ENCODE data around the gene SCD5.

The SCD5 gene

GRCh38 chr4:82739287-82740190 lies 59.1 kb downstream of the SCD5 start:
- Histone ChIP-seq H3K79me2 (ENCODE audit: insufficient read depth, low read depth) (no peaks in the 10 kb centered on the region), H3K9ac (no peak overlapping the region), H3K4me2 (no peak overlapping the region), H3K36me3 (ENCODE audit: insufficient read depth) (no peaks in the 10 kb centered on the region), H4K20me1 (ENCODE audit: insufficient read depth) (no peaks in the 10 kb centered on the region), H3K4me3 (IDR thresholded peaks at IDR 0.05; ENCODE audit: insufficient read depth, low read depth, low read length) (no peak overlapping the region), H3K27ac (no peak overlapping the region), H2AFZ (ENCODE audit: low read depth) (no peak overlapping the region), H3K4me1 (ENCODE audit: low read depth, poor library complexity, severe bottlenecking) (no peaks in the 10 kb centered on the region), H3K27me3 (ENCODE audit: insufficient read depth, low read depth) (no peaks in the 10 kb centered on the region)
- TF ChIP-seq CTCF (conservative IDR thresholded peaks at IDR 0.05; ENCODE audit: low read depth, low read length), result 0 out of 2 replicates have a peak, but pooled peaks have one; percentile 24

- Histone ChIP-seq H3K36me3 (ENCODE audit: insufficient read depth) (no peaks in the 10 kb centered on the region), H2AFZ (ENCODE audit: low read depth) (no peak overlapping the region), H3K4me2 (no peak overlapping the region), H3K27ac (no peak overlapping the region), H3K79me2 (ENCODE audit: insufficient read depth, low read depth) (no peaks in the 10 kb centered on the region), H3K9ac (no peak overlapping the region), H3K27me3 (ENCODE audit: insufficient read depth, low read depth) (no peaks in the 10 kb centered on the region), H3K4me1 (ENCODE audit: low read depth, poor library complexity, severe bottlenecking) (no peaks in the 10 kb centered on the region), H3K4me3 (IDR thresholded peaks at IDR 0.05; ENCODE audit: insufficient read depth, low read depth, low read length) (no peak overlapping the region), H4K20me1 (ENCODE audit: insufficient read depth) (no peaks in the 10 kb centered on the region)
- no peak for TF ChIP-seq CTCF (conservative IDR thresholded peaks at IDR 0.05; ENCODE audit: low read depth, low read length)
Measured at GRCh38 chr4:82737354-82737753, 61.2 kb downstream of the SCD5 start.

GRCh38 chr4:82733636-82734035 lies 65.0 kb downstream of the SCD5 start:
- H3K27me3 ChIP-seq (ENCODE audit: insufficient read depth, low read depth), result no peaks in the 10 kb centered on the region
- H2AFZ ChIP-seq (ENCODE audit: low read depth), result no peak overlapping the region
- no peak for TF ChIP-seq CTCF (conservative IDR thresholded peaks at IDR 0.05; ENCODE audit: low read depth, low read length)
- H4K20me1 ChIP-seq (ENCODE audit: insufficient read depth), result no peaks in the 10 kb centered on the region
- no peaks in the 10 kb centered on the region for H3K36me3 ChIP-seq (ENCODE audit: insufficient read depth)
- H3K27ac ChIP-seq, result no peak overlapping the region
- H3K9ac ChIP-seq, result no peak overlapping the region
- H3K4me2 ChIP-seq, result no peak overlapping the region
- no peak overlapping the region for H3K4me3 ChIP-seq (IDR thresholded peaks at IDR 0.05; ENCODE audit: insufficient read depth, low read depth, low read length)
- H3K79me2 ChIP-seq (ENCODE audit: insufficient read depth, low read depth), result no peaks in the 10 kb centered on the region
- no peaks in the 10 kb centered on the region for H3K4me1 ChIP-seq (ENCODE audit: low read depth, poor library complexity, severe bottlenecking)

- Histone ChIP-seq H3K27ac (no peak overlapping the region), H2AFZ (ENCODE audit: low read depth) (no peak overlapping the region), H3K4me3 (IDR thresholded peaks at IDR 0.05; ENCODE audit: insufficient read depth, low read depth, low read length) (no peak overlapping the region), H3K4me1 (ENCODE audit: low read depth, poor library complexity, severe bottlenecking) (no peaks in the 10 kb centered on the region), H3K36me3 (ENCODE audit: insufficient read depth) (no peaks in the 10 kb centered on the region), H3K9ac (no peak overlapping the region), H3K27me3 (ENCODE audit: insufficient read depth, low read depth) (no peaks in the 10 kb centered on the region), H4K20me1 (ENCODE audit: insufficient read depth) (no peaks in the 10 kb centered on the region), H3K4me2 (no peak overlapping the region), H3K79me2 (ENCODE audit: insufficient read depth, low read depth) (no peaks in the 10 kb centered on the region)
- no peak for TF ChIP-seq CTCF (conservative IDR thresholded peaks at IDR 0.05; ENCODE audit: low read depth, low read length)
Measured at GRCh38 chr4:82728301-82728700, 70.3 kb downstream of the SCD5 start.
